Neutrophil (primary cell): ENCODE data around the gene EXOSC7.

Experiments used
- H3K27ac ChIP-seq: fragments of 200-600 bp; sonication (generic); 2 replicates; pipeline ENCODE4 v1.5.1; 2016; ENCODE audit warnings: mild to moderate bottlenecking, moderate library complexity
- H3K27me3 ChIP-seq: fragments of 200-600 bp; sonication (generic); 2 replicates; pipeline ENCODE4 v1.6.0; 2016; ENCODE audit warnings: mild to moderate bottlenecking
- H3K36me3 ChIP-seq: fragments of 200-600 bp; sonication (generic); 2 replicates; pipeline ENCODE4 v1.5.1; 2017
- H3K4me1 ChIP-seq, 2 experiments: fragments of 200-600 bp in 1 of 2; sonication (generic) in 1 of 2; 1 replicate in 1 of 2; 2 replicates in 1 of 2; pipeline versions ENCODE4 v1.5.1 to v1.6.1; 2013 to 2016; ENCODE audit warnings: low read depth in 1 of 2, low read length in 1 of 2, mild to moderate bottlenecking in 1 of 2, moderate library complexity in 1 of 2; ENCODE audit not compliant: control insufficient read depth in 1 of 2, insufficient read depth in 1 of 2
- H3K4me3 ChIP-seq, 2 experiments: fragments of 200-600 bp in 1 of 2; sonication (generic) in 1 of 2; 1 replicate in 1 of 2; 2 replicates in 1 of 2; pipeline ENCODE4 v1.5.1; 2013 to 2016; ENCODE audit warnings: low read depth in 1 of 2, low read length in 1 of 2, mild to moderate bottlenecking in 1 of 2, moderate library complexity in 1 of 2
- H3K9me3 ChIP-seq: fragments of 200-600 bp; sonication (generic); 2 replicates; pipeline ENCODE4 v1.5.1; 2016
- CTCF ChIP-seq: fragments of 200-600 bp; sonication (generic); IDR thresholded peaks from 2 replicates; pipeline ENCODE4 v1.5.1; 2016; ENCODE audit warnings: antibody characterized with exemption

Gene EXOSC7

GRCh38 chr3:44976002-44976815, at the start of gene EXOSC7, which contains the start of gene ZDHHC3:
TSS of gene EXOSC7 (plus strand) at chr3:44976244. CDS start at chr3:44976278, 34 bp downstream.
TSS of gene ZDHHC3 (minus strand) at chr3:44976174. CDS start at chr3:44959436, 16,738 bp downstream.
- H3K9me3 ChIP-seq, result no peaks in the 10 kb centered on the region
- H3K27ac ChIP-seq, result peak within 1 kb of the TSS; percentile 90
- H3K36me3 ChIP-seq, result no peaks in the 10 kb centered on the region
- peaks cover 55 to 57% of the 10 kb centered on the region in 2 experiments for H3K4me1 ChIP-seq
- peak; percentile 57 for TF ChIP-seq CTCF
- H3K4me3 ChIP-seq, result peak within 1 kb of the TSS; percentile 94 to 96
- no peaks in the 10 kb centered on the region for H3K27me3 ChIP-seq

GRCh38 chr3:44926921-44927320, 49.1 kb upstream of the EXOSC7 start:
- no peak overlapping the region for H3K4me3 ChIP-seq
- H3K27ac ChIP-seq, result no peak overlapping the region
- H3K4me1 ChIP-seq, result no peaks in the 10 kb centered on the region
- H3K27me3 ChIP-seq, result no peaks in the 10 kb centered on the region
- H3K9me3 ChIP-seq, result no peaks in the 10 kb centered on the region
- H3K36me3 ChIP-seq, result peaks cover 97% of the 10 kb centered on the region
- TF ChIP-seq CTCF, result no peak

DNA sequence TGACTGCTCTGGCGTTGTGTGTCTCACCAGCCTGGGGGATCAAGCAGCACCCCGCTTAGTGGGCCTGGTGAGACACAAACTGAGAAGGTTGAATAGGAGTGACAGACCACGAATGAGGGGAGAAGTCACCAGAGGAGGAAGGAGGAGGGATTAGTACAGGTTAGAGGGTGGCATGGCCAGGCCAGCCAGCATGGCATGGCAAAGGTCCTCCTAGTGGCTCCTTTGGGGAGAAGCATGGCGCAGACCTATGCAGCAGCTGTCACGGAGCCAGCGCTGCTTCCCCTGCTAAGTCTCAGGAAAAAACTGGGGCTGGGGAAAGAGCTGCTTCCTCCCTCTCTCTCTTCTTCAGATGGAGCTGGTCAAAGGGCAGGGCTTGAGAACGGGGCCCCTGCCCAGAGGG, 48.7 kb upstream of the EXOSC7 start:
- TF ChIP-seq CTCF, result no peak
- peaks cover 97% of the 10 kb centered on the region for H3K36me3 ChIP-seq
- H3K9me3 ChIP-seq, result no peaks in the 10 kb centered on the region

DNA sequence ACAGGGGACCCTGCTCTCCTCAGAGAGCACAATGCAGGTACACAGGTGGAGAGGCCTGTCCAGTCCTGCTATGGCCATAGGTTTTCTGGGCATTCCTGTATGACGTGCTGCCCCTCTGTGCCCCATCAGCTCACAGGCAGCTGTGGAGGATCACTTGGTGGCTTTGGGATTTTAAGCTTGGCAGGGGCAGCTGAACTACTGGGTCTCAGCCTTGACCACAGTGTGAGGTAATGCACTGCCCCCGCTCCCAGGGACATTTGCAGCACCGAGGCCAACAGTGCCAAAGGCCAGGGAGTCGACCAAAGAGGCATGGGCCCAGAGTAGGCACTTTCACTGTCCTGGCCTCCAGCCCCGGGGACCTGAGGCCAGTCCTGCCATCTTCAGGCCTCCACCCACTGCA, 46.3 kb upstream of the EXOSC7 start:
- H3K4me3 ChIP-seq, result no peak overlapping the region
- H3K4me1 ChIP-seq, result no peaks in the 10 kb centered on the region
- no peaks in the 10 kb centered on the region for H3K9me3 ChIP-seq
- no peaks in the 10 kb centered on the region for H3K27me3 ChIP-seq
- H3K27ac ChIP-seq, result no peak overlapping the region
- peaks cover 95% of the 10 kb centered on the region for H3K36me3 ChIP-seq
- TF ChIP-seq CTCF, result no peak

More for the DNA sequence above, 48.7 kb upstream of the EXOSC7 start:
- no peaks in the 10 kb centered on the region for H3K4me1 ChIP-seq
- H3K4me3 ChIP-seq, result no peak overlapping the region
- no peaks in the 10 kb centered on the region for H3K27me3 ChIP-seq
- no peak overlapping the region for H3K27ac ChIP-seq

- H3K4me3 ChIP-seq, result no peak overlapping the region
- H3K27me3 ChIP-seq, result no peaks in the 10 kb centered on the region
- H3K9me3 ChIP-seq, result no peaks in the 10 kb centered on the region
- H3K27ac ChIP-seq, result no peak overlapping the region
- TF ChIP-seq CTCF, result no peak
- no peaks in the 10 kb centered on the region for H3K4me1 ChIP-seq
- peaks cover 91% of the 10 kb centered on the region for H3K36me3 ChIP-seq
Measured at GRCh38 chr3:44930911-44931310, 45.1 kb upstream of the EXOSC7 start.
